GM21423 (cell line): Measurements from ENCODE around the gene SLC12A4.
A peak's percentile ranks its signal among the peaks of the same experiment; 100 is the strongest.
"Not testable (repeated sequence)": the region's sequence is repeated elsewhere in the genome, so short reads cannot be mapped to it uniquely, and the experiment has no call there.

Experiments
- ATAC-seq: cut with Tn5 transposase; IDR thresholded peaks from one replicate; pipeline ENCODE4 v1.9.1; 2021; ENCODE audit warnings: mild to moderate bottlenecking, moderate library complexity; ENCODE audit not compliant: unreplicated experiment

Gene SLC12A4

DNA sequence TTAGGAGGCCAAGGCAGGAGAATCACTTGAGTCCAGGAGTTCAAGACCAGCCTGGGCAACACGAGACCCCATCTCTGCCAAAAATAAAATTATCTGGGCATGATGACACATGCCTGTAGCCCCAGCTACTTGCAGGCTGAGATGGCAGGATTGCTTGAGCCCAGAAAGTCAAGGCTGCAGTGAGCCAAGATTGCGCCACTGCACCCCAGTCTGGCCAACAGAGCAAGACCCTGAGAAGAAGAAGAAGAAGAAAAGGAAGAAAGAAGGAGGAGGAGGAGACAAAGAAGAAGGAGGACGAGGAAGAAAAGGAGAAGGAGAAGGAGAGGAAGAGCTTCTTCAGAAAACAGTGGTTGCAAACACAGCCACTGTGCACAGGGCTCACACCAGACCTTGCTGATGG is 20.2 kb upstream of the SLC12A4 start:
- no peak for ATAC-seq

DNA sequence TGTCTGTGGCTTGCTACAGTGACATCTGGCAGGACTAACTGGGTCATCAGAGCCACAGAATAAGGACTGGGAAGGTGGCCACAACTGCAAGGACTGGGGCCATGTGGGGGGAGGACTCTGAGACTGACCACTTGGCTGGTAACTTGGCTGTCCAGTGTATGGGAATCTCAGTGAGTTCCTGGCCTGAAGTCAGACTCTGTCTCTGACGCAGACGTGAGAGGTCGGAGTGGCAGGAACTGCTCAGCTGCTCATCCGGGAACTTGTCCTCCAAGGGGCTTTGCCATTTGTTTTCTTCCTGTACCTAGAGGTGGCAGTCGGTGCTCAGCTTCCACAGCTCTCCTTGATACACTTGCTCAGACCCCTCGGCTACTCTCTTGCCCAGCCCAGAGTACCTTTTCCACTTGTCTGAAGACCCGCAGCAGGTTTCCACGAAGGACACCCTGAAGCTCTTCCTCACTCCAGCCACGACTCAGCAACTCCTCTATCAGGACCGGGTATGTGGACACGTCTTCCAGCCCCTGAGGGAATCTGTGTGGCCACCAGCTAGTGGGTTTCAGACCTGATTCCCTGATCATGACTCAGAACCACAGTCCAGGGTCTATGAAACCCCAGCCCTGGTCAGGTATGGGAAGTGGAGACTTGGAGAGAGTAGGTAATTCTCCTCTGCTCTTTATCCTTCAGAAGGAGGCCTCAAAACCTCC is 19.2 kb upstream of the SLC12A4 start:
- ATAC-seq, result no peak

DNA sequence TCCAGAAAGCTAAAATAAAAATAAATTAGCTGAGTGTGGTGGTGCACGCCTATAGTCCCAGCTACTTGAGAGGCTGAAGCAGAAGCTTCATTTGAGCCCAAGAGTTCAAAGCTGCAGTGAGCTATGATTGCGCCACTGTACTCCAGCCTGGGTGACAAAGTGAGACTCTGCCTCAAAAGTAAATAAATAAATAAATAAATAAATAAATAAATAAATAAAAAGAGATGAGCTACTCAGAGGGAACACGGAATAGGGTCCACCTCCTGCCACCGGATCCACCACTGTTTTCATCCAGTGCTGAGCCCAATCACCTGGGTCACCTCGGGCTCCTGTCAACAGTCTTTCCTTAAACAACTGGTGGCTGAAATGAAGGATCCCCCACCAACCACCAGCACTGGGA is 18.5 kb upstream of the SLC12A4 start:
- ATAC-seq, result no peak

DNA sequence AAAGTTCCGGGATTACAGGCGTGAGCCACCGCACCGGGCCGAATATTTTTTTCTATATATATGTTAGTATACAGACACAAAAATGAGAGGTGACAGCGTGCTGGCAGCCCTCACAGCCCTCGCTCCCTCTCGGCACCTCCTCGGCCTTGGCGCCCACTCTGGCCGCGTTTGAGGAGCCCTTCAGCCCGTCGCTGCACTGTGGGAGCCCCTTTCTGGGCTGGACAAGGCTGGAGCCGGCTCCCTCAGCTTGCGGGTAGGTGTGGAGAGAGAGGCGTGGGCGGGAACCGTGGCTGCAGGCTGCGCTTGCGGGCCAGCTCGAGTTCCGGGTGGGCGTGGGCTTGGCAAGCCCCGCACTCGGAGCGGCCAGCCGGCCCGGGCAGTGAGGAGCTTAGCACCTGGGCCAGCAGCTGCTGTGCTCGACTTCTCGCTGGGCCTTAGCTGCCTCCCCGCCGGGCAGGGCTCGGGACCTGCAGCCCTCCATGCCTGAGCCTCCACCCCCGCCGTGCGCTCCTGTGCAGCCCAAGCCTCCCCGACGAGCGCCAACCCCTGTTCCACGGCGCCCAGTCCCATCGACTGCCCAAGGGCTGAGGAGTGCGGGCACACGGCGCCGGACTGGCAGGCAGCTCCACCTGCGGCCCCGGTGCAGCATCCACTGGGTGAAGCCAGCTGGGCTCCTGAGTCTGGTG is 13.7 kb upstream of the SLC12A4 start:
- no peak for ATAC-seq

DNA sequence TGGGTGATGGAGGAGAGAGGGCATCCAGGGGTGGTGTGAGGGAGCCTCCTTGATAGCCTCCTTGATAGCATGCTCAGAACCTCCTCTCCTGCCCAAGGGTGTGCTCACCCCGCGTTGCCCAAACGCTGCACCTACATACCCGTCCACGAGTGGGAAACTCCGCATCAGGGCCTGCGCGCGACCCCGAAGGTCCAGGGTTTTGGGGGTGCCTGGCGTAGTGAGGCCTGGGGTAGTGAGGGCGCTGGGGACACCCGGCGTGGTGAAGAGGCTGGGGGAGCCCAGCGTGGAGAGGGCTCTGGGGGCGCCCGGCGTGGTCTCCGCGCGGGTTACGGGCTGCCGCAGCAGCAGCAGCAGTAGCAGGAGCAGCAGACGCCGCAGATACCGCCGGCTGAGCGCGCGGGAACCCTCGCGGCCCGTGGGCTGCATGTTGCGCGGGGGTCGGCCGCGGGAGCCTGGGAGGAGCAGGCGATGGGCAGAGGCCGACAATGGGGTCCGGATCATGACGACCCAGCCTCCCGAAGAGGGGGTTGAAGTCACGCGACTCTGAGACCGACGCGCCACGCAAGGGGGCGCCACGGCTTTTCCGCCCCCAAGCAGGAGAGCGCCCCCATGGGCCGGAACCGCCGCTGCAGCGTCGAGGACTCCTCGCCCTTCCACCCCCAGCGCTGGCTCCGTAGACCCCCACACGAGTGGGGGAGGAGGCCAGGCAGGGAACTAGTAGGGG is 11.7 kb upstream of the SLC12A4 start, which contains the start of gene DPEP3:
TSS of gene DPEP3 (minus strand) at position 545 of the 724 bp plus-strand sequence. CDS start at position 426, 119 bp downstream.
- ATAC-seq, result no peak

DNA sequence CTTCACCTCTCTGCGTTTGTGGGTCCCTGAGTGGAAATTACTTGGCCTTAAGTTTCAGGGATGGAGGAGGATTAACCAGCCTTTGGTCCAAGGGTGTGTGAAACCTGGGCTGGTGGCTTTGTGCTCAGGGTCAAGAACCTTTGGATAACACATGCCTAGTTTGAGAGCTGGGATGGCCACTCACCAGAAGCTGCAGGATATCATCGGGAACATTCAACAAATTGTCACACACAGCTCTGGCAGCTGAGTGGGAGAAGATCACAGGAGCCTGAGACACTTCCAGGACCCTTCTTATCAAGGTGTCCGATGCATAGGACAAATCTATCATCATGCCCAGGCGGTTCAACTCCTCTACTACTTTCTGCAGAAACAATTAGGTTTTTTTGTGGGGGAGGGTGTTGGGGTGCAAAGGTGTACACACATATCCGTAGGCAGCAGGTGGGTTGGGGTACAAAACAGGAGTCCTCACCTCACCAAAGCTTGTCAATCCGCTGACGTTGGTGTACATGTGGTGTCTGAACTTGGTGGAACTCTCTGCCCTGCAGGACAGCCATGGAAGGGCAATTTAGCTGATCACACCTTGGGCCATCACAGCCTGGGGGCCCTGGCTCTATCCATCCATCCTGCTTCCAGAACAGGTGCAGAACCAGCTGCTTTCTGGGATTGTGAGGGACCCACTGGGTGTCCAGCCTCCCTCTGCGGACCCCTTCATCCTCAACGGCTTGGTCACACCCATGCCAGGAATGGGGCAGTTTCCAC is 9.2 kb upstream of the SLC12A4 start:
- no peak for ATAC-seq

DNA sequence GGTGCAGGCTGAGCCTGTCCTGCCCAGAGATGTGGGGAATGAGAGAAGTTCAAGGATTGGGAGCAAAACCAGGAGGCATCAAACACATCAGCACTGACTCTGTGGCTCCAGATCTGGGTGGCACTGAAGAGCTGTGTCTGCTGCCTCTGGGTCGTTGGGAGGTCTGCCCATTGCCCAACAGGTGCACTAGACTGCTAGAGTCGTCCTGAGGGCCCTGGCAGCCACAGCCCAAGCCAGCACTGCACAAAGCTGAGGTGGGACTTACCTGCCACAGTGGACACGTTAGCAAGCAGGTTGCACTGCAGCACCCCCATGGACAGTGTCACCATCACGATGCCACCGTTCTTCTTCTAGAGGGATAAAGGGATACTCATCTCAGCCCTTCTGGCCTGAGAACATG is 8.6 kb upstream of the SLC12A4 start:
- ATAC-seq, result no peak

DNA sequence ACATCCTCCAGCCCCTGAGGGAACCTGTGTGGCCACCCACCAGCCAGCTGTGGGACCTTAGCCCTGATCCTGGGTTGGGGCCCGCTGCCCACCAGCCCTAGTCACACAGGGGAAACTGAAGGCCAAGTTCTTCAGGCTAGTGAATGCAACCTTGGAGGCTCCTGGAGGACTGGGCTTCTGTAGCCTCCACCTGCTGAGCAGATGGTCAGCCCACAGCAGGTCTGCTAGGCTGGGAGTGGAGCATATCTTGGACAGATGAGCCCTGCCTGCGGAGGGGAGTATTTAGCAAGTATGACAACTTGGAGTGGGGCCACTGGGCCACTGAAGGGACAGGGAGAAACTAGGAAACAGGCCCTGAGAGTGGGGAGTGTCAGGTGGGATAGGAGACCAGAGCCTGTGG is 7.8 kb upstream of the SLC12A4 start:
- ATAC-seq, result no peak

DNA sequence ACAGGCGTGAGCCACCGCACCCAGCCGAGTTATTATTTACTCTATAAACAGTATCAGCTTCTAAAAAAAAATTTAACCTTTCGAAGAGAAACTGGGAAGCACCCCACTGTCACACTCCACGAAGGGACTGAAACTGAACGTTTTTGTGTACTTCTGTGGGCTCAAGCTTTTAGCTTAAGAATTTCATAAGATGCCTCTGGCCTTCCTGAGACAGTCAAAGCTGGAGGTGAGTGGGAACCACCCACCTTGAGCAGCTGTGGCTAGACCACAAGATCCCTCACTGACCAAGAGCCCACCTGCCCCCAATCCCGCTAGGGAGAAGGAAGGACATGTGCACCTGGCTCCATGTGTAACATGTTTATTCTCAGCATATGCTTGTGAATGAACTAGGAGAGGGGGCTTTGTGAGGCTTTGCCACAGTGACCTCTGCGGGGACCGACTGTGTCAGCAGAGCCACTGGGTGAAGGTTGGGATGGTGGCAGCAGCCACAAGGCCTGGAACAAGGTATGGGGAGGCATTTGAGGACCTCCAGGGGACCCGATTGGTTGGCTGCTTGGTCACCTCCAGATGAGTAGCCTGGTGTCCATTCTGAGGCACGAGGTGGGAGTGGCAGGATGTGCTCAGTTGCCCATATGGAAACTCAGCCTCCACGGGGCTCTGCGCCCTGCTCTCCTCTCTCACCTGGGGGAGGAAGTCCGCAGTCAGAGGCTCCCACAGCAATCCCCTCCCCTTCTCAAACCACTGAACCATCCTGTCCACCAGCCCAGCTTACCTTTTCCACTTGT is 7.1 kb upstream of the SLC12A4 start:
- no peak for ATAC-seq

DNA sequence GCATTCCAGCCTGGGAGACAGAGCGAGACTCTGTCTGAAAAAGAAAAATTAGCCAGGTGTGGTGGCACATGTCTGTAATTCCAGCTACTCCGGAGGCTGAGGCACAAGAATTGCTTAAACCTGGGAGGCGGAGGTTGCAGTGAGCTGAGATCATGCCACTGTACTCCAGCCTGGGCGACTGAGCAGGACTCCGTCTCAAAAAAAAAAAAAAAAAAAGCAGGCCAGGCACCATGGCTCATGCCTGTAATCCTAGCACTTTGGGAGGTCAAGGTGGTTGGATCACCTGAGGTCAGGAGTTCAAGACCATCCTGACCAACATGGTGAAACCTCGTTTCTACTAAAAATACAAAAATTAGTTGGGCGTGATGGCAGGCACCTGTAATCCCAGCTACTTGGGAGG is 3.8 kb upstream of the SLC12A4 start:
- ATAC-seq, result not testable (repeated sequence)

DNA sequence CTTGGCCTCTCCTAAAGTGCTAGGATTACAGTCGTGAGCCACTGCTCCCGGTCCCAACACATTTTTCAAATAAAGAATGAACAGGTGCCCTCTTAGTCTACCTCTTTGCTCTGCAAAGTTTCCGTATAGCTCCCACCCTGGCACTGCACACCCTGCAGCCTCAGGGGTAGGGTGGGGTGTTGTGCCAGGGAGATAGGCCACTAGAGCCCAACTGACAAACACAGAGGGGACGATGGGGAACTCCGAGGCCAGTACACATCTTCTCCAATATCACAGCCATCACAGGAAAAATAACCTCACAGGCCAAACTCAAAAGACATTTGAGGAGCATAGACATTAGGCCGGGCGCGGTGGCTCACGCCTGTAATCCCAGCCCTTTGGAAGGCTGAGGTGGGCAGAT is 2.7 kb upstream of the SLC12A4 start:
- ATAC-seq, result no peak

DNA sequence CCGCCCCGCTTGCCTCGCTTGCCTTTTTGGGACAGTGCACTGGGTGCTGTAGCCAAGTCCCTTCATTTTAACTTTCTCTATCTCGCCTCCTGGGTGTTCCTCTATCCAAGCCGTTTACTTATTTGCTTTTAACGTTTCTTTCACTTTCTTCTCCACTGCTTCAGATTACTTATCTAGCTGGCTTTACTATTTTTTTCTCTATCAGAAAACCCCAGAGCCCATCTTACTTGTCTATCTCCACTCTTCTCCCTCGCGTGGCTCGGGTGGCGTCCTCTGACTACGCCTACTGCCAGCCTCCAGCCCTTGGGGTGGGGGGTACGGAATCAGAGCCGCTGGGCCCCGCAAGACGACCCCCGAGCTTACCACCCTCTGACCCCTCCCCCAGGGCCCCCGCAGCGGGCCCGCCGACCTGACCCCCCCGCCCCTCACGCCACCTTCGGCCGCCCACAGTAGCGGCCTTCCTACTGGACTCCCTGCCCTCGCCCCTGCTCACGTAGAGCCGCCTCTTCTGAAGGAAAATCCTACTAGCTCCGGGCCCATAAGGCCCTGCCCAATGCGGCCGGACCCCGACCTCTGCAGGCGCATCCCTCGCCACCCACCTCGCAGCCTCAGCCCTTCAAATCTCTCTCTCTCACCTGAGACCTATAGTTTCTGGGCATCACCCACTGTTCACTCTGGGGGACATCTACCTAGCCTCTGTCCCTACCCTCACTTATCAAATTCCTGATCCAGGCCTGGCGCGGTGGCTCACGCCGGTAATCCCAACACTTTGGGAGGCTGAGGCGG is 1.0 kb upstream of the SLC12A4 start:
- ATAC-seq, result no peak

DNA sequence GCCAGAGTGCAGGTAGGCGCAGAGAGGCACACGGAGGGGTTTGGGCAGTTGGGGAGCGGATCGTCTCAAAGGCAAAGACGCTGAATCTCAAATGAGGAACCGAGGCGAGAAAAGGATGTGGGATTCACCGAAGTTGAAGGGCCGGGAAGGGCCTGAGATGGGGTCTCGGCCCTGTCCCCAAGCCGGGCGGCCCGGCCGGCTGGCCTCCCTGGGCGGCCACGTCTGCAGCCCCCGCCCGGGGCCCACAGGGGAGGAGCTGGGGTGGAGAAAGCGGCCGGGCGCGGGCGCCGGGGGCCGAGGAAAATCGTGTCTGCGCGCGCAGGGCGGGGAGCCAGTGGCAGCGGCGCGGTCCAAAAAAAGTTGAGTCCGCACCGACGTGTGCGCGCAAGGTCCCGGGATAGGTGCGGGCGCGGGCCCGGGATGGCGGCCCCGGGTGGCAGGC is 458 bp downstream of the SLC12A4 start:
- ATAC-seq, result peak; percentile 21

DNA sequence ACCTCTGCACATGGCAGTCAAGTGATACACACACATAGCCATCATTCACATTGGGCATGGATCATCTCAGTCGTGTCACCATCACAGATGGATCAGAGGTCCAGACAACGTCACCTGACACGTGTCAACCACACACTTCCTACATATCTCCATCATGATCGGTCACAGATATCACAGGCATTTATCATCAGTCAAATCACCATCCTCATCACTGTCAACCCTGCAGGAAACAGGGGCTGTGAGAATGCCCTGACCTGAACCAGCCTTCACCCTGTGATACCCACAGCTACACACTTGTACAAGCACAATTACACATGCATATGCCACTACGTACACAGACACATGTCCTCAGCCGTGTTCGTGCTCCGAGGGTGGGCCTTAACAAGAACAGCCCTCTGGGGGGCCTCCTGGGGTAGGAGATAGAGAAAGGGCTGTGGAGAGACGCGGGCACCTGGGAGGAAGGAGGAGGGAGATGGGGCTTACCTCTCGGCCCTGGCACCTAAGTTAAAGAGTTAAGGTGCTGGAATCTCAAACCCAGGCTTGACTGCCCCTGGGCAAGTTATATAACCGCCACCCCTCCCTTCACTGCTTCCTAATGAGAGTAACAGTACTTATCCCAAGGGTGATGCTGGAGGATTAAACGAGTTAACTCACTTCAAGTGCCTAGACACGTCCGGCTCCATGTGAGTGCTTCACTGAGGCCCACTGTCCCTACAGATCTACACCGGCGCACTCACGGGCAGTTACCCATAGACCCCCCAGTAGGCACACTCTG is 1.1 kb downstream of the SLC12A4 start:
- ATAC-seq, result no peak

DNA sequence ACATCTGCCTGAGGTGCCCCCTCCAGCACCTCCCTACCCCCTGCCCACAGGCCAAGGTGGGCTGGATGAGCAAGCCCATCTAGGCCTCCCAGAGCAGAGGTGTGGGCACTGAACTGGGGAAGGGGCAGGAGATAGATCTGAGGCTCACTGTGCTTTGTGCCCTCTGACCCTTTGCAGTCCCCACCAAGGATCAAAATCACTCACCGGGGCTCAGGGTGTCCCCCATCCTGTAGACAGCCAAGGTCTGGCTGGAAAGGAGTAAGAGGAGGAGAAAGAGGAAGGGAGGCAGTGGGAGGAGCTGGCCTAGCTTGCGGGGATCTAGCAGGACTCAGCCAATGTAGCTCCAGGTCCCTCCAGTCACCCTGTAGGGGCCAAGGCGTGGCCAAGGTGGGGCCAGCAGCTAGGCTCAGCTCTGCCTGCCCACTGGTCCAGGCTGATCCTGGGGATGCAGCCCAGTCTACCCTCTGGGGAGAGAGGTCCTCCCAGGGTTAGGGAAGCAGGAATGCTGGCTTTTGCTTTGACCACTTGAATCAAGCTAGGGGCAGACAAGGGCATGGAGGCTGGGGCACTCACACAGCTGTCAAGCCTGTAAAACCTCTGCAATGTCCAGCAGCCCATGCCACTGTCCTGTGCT is 1.8 kb downstream of the SLC12A4 start:
- no peak for ATAC-seq

DNA sequence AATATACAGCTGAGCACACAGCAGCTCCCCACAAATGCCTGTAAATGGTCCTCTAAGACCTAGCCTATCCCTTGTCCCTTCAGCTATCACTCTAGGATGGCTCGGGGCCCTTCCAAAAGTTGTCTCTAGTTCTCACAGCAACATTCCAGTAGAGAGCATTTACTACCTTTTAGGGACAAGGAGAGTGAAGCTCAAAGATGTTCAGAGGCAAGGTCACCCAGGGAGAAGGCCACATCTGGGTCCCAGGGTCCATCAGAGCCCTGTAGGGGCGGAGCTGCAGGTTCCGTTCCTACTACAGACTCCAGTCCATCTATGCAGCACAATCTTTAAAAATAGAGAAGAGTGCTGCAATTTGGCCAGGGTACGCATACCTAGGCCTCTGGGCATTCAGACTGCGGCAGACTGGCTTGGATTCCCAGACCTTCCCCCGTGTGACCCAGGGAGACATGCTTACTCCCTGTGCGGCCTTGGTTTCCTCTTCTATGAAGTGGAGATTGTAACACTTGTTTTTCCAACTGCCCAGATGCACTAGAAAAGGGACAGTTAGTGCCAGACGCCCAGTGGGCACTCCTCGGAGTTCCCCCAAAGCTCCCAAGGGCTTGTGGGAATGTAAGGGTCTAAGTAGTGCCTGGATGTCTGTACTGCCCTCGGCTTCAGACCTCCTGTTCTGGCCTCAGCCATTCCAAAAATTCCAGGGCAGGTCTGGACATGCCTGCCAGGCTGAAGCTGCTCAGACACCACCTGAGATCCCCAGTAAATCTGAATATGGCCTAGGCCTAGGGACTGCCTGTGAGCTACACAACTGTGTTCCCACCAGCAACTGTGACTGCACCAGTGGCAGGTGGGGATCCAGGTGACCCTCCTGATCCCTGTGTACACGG is 2.5 kb downstream of the SLC12A4 start:
- ATAC-seq, result no peak

DNA sequence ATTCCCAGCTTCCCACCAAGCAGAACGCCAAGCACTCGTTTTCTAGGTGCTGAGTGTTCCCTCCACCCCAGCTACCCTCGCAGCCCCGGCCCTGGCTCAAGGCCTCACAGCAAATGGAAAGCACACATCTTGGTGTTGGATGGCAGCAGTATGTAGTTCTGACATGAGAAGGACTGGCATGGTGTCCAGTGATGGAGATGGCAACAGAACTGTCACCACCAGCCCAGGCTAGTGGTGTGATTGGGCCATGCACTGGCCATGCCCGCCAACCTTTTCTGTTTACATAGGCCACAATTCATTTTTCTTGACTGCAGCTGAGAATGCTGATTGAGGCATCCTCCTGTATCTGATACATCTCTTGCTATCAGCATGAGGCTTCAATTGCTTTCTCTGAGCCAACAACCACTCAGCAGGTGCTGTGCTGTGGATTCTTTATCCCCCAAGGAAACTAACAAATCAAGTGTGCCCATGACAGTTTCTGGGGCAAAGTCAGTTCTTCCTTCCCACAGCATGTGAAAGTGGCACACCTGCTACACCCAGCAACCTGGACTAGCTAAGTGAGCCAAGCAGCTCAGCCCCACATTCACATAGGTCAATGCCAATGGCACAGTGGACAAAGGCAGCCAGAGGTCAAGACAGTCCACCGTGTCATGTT is 3.8 kb downstream of the SLC12A4 start:
- no peak for ATAC-seq
